Measurements from ENCODE around the gene TMEM184C.

The TMEM184C gene

GRCh38 chr4:147581606-147582350 is 35.4 kb upstream of the TMEM184C start:
- no peak overlapping the region for H3K27ac ChIP-seq (replicated peaks)
- no peak for TF ChIP-seq SPI1 (IDR thresholded peaks at IDR 0.05; ENCODE audit: borderline replicate concordance, low read depth)
- TF ChIP-seq CTCF (IDR thresholded peaks at IDR 0.05; ENCODE audit: insufficient read depth, low read length), result no peak
- TF ChIP-seq POLR2AphosphoS5 (IDR thresholded peaks at IDR 0.05; ENCODE audit: low read depth), result no peak
- TF ChIP-seq GABPA (IDR thresholded peaks at IDR 0.05; ENCODE audit: low read depth), result no peak
- TF ChIP-seq REST (IDR thresholded peaks at IDR 0.05; ENCODE audit: insufficient replicate concordance, low read depth), result no peak
- H3K27me3 ChIP-seq (ENCODE audit: insufficient read depth, poor library complexity, severe bottlenecking), result no peaks in the 10 kb centered on the region
- no peak overlapping the region for H3K4me3 ChIP-seq (replicated peaks; ENCODE audit: insufficient read depth, low read length)
- DNase-seq (ENCODE audit: low read depth in 1 of 2, low spot score in 1 of 2), result no peak

GRCh38 chr4:147582386-147583060 is 34.7 kb upstream of the TMEM184C start:
- Histone ChIP-seq H3K4me3 (replicated peaks; ENCODE audit: insufficient read depth, low read length) (no peak overlapping the region), H3K27ac (replicated peaks) (no peak overlapping the region), H3K27me3 (ENCODE audit: insufficient read depth, poor library complexity, severe bottlenecking) (no peaks in the 10 kb centered on the region)
- TF ChIP-seq POLR2AphosphoS5 (IDR thresholded peaks at IDR 0.05; ENCODE audit: low read depth) (no peak), CTCF (IDR thresholded peaks at IDR 0.05; ENCODE audit: insufficient read depth, low read length) (no peak), SPI1 (IDR thresholded peaks at IDR 0.05; ENCODE audit: borderline replicate concordance, low read depth) (no peak), REST (IDR thresholded peaks at IDR 0.05; ENCODE audit: insufficient replicate concordance, low read depth) (no peak), GABPA (IDR thresholded peaks at IDR 0.05; ENCODE audit: low read depth) (no peak)
- no peak for DNase-seq (ENCODE audit: low read depth in 1 of 2, low spot score in 1 of 2)

- no peak for DNase-seq (ENCODE audit: low read depth in 1 of 2, low spot score in 1 of 2)
- TF ChIP-seq REST (IDR thresholded peaks at IDR 0.05; ENCODE audit: insufficient replicate concordance, low read depth) (no peak), SPI1 (IDR thresholded peaks at IDR 0.05; ENCODE audit: borderline replicate concordance, low read depth) (no peak), CTCF (IDR thresholded peaks at IDR 0.05; ENCODE audit: insufficient read depth, low read length) (no peak), GABPA (IDR thresholded peaks at IDR 0.05; ENCODE audit: low read depth) (no peak), POLR2AphosphoS5 (IDR thresholded peaks at IDR 0.05; ENCODE audit: low read depth) (no peak)
- no peak overlapping the region for H3K4me3 ChIP-seq (replicated peaks; ENCODE audit: insufficient read depth, low read length)
- H3K27me3 ChIP-seq (ENCODE audit: insufficient read depth, poor library complexity, severe bottlenecking), result no peaks in the 10 kb centered on the region
- H3K27ac ChIP-seq (replicated peaks), result no peak overlapping the region
Observed at GRCh38 chr4:147583876-147584275, 33.3 kb upstream of the TMEM184C start.
